GM19468 (cell line): ENCODE results near the gene RAB11FIP4.

Experiments used
- ATAC-seq: cut with Tn5 transposase; IDR thresholded peaks from one replicate; pipeline ENCODE4 v1.9.1; 2021; ENCODE audit warnings: mild to moderate bottlenecking, moderate library complexity, moderate number of reproducible peaks; ENCODE audit not compliant: unreplicated experiment; ENCODE audit errors: extremely low read depth

Gene RAB11FIP4

DNA sequence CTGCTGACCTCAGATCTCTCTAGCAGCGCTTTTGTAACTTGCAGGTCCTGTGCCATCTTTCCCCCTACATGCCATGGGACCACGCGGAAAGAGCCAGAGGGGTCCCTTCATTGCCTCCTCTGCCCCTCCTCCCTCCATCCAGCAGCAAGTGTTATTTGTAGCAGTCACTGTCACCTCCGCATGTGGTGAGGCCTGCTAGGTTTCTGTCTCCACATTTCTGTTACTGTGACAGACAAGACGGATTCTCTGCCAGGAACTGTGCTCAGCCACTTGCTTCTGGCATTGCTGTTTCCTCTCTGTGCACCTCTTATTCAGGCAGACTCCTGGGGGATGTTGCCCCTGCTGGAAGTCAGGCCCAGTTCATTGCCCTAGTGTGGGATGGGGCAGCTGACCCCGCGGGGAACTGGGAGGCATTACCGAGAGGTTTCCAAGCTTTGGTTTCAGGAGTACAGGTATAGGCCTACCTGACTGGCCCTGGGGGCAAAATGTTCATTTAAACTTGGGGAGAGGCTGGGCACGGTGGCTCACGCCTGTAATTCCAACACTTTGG is 61.2 kb downstream of the RAB11FIP4 start:
- ATAC-seq = no peak

DNA sequence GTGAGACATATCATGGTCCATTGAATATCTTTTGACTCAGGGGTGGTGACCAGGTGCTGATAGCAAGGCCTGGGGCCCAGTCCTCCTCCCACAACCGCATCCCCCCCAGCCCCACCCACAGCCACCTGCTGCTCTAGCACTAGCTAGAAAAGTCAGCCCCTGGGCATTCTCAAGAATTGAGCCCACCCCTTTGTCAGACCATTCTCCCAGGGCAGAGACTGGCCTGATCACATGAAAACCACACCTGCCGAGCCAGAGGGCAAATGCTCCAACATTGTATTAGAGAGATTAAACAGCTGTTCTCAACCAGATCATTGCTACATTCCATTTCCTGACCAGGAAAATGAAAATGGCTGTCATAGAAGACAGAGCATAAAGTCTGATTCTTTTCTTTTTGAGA is 62.4 kb downstream of the RAB11FIP4 start:
- no peak for ATAC-seq

DNA sequence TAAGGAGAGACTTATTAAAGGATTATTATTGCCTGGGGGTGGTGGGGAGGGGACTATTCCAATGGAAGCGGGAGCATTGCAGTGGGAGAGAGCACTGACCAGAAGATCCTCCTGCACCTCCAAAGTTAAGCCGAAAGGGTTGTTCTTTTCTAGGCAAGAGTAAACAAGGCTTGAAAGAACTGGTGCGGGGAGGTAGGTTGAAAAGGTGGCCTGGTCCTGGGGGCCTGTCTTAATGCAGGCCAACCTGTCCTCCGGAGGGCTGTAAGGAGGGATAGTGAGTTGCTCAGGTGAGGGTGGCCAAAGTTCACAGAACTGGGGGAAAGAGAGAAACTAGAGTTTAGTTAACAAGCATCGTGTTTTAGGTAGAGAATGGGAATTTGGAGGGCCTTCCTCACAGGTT is 65.3 kb downstream of the RAB11FIP4 start:
- ATAC-seq = no peak

DNA sequence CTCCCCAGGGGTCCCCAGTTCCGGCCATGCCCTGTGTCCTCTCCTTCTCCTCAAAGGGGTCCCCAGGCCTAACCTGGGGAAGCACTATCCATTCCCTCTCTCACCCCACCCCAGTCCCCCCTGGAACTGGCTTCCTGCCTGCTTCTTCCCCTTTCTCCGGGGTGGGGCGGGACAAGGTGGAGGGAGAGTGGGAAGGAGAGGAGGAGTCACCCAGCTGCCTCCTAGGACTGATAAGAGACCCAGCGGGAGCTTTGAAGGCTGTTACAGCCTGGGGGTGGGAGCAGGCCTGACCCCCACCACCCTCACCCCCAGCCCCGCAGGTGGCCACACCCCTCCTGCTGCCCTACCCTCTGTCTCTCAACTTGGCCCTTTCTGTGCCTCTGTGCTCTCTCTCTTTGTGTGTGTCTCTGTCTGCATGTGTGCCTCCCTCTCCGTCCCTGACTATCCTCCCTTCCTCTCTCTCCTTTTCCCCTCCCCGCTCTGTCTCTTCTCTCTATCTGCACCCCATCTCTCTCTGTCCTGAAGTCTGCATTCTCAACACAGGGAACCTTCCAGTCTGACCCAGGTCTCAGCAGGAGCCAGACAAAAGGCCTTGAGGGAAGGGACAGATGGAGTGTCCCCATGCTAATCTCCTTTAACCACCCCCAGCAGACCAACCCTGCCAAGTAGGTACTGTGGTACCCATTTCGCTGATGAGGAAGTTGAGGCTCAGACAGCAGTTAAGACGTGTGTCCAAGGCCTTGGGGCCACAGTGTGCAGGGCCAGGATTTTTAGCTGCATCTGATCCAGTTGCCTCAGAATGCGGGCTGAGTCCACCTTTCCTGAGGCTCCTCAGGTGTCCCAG is 66.1 kb downstream of the RAB11FIP4 start:
- no peak for ATAC-seq

DNA sequence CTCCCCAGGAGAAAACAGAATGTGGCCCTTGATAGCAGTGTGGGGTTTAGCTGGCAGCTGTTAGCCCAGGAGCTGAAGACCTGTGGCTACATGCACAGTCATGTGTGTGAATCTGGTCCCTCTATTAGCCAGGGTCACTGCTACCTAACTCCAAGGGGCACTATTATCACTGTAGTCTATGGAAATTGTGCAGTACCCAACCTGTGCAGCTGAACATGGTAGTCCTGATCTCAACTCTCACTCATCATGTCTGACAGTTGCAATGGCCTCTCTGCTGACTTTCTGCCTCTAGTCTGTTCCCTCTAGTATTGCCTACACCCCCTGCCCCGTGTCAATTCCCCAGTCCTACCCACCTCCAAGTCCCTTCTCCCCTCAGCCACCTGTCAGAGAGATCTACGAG is 67.4 kb downstream of the RAB11FIP4 start:
- no peak for ATAC-seq

DNA sequence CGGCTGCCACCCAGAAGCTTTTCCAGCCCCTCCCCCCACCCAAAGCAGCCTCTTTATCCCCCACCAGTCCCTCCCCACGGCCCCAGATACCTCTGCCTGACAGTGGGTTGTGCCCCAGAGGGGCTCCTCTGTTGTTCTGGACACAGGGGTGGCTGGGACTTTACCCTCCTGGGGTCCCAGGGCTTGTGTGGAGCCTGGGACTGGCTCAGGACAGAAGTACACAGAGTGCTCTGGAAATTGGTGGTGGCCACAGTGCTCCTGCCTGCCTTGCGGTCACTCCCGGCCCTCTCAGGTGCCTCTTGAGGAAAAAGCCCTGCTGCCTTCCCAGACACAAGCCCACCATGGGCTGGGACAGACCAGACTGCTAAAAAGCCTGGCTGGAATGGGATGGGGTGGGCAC is 68.2 kb downstream of the RAB11FIP4 start:
- ATAC-seq = no peak

DNA sequence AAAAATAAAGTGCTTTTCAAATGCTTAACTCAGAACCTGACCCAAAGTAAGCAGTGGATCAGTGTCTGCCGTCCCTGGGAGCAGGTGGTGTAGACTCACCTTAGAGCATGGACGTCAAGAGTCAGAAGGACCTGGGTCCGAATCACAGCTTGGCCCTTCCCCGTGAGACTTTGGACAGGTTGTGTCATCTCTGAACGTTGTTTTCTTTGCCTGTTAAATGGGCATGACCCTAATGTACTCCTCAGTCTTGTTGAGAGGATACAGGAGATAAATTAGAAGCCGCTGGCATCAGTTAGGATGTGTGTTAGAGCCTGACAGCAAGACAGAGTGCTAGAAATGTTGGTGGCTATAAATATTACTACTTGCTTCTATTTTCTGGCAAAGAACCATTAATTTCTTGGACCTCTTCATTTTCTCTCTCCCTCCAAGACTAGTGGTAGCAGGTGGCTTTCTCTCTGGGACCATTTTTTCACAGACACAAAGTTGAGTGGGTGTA is 68.8 kb downstream of the RAB11FIP4 start:
- ATAC-seq = no peak

DNA sequence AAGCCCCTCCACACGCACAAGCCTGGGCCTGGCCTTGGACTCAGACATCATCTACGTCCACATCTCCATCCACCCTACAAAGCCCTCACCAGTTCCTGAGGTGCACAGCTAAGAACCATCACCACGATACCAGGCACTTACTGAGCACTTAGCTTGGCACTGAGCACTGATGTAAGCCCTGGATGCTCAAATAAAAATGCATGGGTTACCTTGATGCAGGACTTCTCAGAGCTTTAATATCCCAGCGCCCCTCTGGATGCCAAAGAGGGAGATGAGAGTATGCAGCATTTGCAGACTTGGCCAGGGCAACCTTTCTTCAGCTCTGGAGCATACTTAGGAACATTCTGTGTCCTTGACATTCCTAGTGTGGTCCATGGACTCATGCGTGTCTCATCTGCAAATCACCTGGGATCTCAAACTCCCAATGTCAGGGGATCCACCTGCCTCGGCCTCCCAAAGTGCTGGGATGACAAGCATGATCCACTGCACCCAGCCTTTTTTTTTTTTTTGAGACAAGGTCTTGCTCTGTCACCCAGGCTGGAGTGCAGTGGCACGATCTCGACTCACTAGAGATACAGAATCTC is 69.8 kb downstream of the RAB11FIP4 start:
- no peak for ATAC-seq

DNA sequence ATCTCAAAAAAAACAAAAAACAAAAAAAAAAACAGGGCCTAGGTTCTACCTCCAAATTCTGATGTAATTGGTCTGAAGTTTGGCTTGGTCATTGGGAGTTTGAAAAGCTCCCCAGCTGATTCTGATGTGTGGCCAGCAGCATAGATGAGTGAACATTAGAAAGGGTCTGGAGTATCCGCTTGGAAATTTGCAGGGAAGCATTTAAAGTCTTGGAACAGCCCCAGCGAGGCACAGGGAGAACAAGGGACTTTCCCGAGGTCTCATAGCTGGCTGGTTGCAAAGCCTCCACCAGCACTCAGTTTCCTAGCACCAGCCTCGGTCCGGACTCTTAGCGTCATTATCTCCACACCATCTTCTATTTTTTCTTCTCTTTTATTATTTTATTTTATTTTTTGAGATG is 70.8 kb downstream of the RAB11FIP4 start:
- ATAC-seq = no peak

DNA sequence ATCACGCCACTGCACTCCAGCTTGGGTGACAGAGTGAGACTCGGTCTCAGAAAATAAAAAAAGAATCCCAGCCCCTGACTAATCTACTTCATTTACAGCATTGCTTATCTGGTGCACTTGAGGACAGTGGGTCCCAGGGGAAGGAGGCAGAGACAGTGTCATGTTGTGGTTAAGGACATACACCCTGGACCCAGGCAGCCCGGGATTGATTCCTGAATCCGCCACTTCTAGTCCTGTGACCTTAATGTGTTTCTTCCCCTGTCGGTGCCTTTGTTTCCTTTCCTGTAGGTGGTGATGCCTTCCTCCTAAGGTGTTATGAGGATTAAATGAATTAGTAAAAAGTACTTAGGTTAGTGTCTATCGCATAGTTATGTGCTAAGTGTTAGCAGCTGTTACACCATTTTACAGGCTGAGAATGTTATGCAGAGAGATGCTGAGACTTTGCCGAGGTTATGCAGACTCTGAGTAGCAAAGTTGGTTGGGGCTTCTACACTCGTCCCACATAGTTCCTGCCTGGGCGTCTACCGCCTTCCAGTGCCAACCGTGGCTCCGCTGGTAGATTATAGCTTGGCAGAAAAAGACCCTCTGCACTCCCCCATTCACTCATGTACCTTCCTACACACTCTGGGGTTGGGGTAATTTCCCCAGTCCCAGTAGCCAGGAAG is 74.8 kb downstream of the RAB11FIP4 start:
- ATAC-seq = no peak

DNA sequence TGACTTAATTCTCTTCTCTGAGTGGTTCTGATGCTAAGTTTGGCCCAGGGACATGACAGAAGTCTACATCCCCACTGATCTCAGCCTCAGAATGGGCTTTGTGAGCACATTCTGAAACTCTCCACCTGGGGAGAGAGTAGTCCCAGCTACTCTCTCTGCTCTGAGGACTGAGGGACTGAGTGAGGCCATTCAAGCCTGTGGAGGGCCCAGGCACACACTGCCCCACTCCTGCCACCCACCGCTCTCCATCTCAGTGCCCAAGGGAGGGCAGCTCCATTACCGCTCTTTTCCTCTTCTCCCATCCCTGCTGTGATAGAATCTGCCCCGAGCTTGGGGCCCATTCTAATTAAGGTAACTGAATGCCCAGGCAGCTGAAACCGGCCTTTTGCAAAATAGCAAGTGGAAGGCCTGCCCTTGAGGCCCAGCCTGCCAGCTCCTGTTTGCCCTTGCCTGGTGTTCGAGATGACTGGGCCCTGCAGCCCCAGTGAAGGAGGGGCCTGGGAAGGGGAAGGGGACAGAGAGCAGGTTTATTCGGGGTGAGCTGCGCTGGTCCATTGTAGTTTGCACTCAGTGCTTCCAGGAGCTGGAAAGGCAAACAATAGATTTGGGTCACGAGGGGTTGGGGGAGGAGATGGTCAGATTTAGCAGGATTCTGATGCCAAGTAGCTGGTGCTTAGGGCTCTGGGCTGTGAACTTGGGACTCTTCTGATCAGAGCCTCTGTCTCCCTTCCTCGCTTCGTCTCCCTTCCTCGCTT is 76.2 kb downstream of the RAB11FIP4 start:
- no peak for ATAC-seq

DNA sequence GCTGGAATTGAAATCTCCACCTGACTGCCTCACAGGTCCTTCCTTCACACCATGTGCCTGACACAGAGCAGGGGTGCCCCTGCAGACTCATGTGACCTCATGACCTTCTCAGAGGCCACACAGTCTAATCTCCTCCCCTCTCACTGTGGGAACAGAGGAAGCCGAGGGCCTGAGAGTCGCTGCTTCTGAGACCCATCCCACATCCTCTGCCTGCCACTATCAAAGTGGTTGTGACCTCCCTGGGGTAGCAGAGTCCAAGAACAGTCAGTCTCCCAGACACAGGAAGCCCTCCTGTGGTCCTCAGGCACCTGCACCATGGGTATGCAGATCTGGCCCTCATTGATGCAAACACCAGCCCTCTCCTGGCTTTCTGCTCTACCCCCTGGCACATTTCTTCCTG is 78.5 kb downstream of the RAB11FIP4 start:
- no peak for ATAC-seq

DNA sequence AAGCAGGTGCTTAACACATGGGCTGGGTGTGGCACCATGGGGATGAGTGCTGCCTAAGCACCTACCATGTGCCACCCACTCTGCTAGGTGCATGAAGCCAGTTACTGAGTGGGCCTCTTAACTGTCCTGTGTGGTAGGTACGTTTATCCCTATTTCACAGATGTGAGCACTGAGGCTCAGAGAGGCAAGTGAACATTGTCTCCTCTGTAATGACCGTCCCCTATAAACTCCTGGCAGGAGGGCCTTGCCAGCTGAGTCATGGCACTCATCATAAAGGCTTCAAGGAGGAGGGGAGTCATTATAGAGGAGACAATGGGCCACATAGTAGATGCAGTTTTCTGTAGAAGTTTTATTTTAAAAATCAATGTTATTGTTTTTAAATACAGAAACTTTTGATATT is 79.1 kb downstream of the RAB11FIP4 start:
- no peak for ATAC-seq

DNA sequence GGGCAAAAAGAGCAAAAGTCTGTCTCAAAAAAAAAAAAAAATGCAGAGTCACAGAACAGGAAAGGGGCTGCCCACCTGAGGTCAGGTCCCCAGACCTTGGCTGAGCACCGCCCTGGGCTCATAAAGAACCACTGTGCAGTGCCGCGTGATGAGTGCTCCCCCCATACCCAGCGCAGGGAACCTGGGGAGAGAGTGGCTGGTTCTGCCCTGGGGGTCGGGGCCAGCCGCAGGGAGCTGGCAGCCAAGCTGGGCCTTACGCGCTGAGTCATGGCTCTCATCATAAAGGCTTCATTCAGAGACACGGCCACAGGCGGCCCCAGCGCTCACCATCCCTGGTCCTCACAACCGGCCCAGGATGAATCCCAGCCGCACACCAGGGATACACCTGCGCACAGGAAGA is 80.7 kb downstream of the RAB11FIP4 start:
- no peak for ATAC-seq

DNA sequence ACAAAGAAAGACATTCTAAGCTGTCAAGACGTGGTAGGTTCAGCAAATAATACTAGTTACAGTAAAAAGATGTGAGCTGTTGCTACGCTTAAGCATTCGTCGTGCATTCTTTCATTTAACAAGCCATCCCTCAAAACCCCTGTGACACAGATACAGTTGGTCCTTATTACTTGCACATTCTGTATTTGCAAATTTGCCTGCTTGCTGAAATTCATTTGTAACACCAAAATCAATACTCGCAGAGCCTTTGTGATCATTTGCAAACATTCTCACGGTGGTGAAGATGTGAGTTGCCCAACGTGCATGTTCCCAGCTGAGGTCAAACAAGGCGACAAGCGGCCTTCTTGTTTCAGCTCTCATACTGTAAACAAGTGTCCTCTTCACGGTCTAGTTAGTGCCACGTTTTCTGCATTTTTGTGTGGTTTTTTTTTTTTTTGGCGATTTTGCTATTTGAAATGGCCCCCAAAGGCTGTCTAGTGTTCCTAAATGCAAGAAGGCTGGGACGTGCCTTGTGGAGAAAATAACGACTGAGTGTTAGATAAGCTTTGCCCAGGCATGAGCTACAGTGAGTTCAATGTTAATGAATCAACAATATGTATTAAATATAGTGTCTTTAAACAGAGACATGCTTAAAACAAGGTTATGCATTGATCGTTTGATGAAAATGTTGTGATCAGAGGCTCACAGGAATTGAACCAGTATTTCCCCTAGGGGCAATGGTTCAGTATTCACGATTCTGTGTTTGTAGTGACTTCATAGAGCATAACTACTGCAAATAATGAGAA is 84.1 kb downstream of the RAB11FIP4 start:
- no peak for ATAC-seq

DNA sequence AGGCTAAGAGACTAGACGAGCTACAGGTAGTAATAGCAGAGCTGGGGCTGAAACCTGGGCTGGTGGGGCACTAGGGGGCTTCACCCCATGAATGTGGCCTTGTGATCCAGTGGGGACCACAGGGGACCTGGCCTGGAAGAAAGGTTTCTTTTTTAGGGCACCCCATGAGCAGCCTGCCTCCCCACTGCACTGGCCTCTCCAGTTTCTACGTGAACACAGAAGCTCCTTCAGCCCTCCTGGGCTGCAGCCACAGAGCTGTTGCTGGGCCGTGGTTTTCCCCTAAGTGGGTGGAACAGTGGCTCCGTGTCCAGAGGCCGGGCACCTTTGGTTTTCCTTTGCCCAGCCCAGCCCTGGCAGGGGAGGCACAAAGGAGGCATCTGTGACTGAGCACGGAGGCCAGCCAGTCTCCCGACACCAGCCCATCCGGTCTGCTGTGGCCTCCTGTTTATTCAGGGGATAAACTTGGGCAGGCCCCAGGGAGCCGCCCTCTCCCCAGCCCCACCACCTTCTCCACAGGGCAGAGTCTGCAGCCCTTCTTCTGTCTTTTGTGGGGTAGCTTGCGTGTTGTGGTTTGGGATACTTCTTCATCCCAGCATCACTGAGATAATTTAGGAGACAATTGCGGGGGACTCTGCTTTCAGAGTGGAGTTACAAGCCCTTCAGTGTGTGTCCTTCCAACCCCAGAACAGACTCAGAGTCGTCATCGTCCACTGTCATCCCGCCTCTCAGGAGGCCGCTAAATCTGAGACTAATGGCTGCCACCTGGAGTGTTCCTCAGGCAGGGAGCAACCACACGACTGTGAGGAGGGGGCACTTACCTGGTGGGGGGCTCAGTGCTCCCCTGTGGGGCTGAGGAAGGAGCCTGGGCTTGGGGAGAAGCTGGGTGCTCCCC is 85.3 kb downstream of the RAB11FIP4 start:
- ATAC-seq = no peak

DNA sequence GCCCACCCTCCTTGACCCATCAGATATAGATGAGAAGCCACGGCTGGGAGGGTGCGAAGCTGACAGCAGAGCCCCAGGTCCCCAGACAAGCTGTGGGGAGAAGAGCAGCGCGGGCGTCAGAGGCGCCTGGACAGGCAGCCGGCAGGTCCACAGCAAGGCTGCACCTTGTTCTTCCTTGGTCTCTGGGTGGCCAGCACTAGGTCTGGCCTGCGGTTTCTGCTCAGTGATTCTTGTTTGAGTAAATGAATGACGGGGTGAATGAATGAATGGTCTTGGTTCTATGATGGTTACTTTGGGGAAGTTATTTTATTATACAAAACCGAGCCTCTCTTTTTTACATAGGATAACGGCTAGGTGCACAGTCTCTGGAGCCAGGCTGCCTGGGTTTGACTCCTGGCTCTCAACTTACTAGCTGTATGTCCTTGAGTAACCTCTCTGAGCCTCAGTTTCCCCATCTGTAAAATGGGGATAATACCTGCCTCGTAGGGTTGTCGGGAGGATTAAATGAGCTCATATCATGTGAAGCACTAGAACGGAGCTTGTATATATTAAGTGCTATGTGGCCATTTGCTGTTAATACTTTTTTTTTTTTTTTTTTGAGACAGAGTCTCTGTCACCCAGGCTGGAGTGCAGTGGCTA is 86.1 kb downstream of the RAB11FIP4 start:
- no peak for ATAC-seq

DNA sequence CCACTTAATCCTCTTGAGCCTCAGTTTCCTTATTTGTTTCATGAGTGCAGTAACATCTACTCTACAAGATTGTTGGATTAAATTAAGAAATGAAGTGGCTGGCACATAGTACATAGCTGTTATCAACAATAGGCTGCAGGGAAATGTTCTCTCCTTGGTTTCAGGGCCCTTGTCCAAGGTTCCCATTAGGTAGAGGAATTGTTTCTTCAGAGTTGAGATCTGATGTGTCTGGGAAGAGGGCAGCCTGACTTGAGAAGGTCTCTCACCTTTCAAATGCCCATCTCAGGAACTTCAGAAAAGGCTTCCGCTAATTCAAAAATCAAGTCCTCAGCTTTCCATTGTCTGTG is 87.6 kb downstream of the RAB11FIP4 start:
- ATAC-seq = no peak
